GM19463 (cell line): ENCODE data around the gene RELN.

Experiments
- ATAC-seq: cut with Tn5 transposase; IDR thresholded peaks from one replicate; pipeline ENCODE4 v1.9.1; 2021; ENCODE audit warnings: mild to moderate bottlenecking, moderate library complexity; ENCODE audit not compliant: unreplicated experiment

RELN gene

DNA sequence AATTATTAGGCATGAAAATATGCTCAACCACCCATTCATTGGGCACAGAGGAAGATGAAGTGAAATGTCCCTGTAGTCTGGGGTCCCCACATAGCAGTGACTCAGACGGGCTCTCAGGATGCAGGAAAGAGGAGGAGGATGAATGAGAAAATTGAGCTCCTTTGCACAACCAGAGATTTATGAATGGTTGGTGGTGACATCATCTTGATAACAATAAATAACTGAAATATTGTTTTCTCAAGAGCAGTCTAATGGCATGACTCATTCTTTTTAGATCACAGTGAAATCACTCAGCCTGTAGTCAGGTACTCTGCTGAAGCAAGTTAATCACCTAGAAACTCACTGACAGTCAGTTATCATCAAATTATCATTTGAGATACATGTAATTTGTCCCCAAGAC lies 254.1 kb downstream of the RELN start:
- no peak for ATAC-seq

DNA sequence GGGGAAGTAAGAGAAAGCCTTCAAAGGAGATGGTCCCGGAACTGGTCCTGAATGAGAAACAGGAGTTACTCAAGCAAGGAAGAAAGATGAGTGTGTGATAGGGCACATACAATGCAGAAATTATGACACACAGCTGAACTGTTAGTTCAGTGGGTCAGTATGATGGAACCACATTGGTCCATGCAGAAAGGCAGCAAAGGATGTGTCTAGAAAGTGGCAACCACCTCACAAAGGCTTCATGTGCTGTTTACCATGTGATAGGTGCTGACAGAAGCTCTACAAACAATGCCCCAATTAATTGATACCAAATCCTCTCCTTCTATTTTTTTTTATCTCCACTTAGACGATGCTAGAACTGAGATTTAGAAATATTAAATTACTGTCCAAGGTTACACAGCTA lies 258.3 kb downstream of the RELN start:
- no peak for ATAC-seq

DNA sequence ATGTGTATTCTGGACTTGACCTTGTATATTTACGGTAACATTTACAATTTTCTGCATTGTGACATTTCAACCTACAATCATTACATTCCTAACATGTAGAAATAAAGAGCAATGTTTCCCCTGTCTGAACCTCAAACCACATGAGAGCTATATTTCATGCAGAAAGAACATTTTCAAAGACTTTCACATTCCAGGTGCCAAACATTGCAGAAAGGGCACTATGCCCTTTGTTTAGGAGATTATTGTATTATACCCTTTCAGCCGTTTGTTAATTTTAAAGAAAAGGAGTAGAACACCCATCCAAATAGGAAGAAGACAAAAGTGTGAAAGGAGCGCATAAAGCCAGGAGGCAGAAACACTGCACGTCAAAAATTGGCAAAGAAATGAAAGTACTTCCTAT lies 260.4 kb downstream of the RELN start:
- no peak for ATAC-seq

DNA sequence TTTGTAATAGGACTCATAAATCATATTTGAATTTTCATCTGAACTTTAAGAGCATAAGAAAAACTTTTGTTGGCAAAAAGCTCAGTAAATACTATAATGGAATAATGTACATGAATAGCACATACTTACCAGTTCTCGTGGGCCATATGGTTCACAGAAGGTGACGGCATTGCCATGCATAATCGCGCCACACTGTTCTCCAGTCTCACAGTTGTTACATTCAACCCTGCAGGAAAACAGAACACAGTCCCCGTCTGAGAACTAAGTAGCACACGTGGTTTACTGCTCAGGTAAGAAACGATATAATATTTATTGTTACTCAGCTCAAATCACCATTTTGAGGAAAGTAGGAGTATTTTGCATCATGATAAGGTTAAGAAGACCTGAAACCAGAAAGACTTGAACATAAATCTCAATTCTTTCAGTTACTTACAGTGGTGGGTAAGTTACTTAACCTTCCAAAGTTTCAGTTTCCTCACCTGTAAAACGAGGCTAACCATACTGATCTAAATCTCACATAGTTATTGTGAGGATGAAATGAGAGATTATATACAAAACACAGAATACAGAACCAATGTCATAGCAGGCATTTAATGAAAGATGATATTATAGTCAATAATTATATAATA lies 261.4 kb downstream of the RELN start:
- ATAC-seq = no peak

DNA sequence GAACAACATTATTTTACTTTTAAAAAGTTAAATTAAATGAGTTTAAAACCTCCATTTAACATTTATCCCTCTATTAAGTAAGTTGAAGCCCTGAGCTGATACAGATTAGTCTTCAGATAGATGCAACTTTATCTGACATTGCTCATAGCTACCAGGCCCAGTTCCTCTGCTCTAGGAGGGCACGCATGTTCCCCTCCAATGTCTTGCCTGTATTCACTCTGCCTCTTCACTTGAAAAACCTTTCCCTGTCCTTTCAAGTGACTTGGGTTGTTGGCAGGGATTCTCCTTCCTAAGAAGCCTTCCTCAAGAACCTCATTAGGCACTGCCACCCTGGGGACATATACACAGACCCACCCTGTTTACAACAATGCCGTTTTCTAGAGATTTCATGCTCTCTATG lies 270.4 kb downstream of the RELN start:
- no peak for ATAC-seq

DNA sequence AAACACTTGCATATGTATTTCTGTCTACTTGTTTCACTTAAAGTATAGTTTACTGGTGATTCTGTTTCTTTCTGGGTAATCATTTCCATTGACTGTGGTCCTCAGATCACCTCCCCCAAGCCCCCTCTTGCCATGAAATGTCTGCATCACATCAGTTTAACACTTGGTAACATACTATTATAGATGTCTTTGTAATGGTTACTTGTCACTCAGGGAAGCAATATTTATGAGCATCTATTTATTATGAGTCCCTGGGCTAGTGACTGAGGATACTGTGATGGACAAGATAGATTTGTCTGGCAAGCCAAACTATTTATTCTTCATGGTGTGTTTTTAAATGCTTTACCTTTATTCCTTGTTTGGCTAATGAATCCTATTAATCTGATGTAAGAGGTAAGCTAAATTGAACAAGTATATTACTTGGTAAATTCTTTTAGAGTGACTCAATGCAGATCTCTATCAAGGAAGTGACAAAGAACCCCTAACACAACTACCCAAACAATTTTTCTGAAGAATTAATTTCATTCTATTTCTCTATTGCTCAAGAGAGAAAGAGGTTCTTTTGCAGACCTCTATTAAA lies 270.9 kb downstream of the RELN start:
- ATAC-seq = no peak

DNA sequence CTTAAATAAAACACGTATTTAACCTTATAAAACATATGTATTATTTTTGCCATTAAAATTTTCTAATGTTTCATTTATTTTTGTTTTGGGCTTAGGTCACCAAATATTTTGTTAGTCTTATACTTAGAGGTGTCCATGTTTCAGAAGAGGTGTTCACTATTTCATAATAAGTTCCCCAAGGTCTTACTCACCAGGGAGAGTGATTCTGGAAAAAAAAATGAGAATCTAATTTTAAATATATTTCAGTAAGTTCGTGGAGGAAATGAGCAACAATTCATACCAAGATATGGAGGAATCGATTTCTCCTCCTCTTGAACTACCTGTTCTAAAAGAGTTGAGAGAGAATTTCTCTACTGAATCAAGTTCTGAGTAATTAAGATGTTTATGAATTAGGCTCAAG lies 271.9 kb downstream of the RELN start:
- ATAC-seq = no peak

DNA sequence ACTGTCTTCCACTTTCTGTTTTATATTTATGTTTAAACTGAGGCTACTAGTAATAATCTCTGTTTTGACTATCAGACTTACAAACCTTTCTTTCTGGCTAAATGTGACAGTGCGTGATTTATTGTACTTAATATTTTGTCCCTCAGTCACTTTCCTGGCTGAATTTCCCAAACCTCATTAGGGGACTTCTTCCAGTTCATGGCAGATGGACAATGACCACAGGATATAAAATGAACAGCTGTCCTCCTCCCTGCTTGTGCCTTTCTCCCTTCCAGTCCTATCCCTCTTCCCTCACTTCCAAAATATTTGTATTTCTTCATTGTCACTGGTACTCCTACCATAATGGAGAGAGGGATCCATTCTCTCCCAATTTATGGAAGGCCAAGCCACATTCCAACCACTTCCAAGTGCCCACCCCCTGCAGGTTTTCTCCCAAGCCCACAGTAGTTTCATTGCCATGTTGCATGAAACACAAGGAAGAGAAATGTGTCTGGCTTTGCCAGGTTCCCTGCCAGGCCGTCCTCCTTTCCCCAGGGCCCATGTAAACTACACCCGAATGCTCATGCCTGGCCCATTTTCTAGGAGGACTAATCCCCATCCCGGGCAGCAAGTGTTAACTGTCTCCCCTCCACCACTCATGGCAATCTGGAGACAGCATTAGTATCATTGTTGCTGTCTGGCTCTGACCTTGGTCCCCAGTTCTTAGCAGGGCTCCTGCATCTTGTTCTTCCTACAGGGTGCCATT lies 273.9 kb downstream of the RELN start:
- ATAC-seq = no peak

DNA sequence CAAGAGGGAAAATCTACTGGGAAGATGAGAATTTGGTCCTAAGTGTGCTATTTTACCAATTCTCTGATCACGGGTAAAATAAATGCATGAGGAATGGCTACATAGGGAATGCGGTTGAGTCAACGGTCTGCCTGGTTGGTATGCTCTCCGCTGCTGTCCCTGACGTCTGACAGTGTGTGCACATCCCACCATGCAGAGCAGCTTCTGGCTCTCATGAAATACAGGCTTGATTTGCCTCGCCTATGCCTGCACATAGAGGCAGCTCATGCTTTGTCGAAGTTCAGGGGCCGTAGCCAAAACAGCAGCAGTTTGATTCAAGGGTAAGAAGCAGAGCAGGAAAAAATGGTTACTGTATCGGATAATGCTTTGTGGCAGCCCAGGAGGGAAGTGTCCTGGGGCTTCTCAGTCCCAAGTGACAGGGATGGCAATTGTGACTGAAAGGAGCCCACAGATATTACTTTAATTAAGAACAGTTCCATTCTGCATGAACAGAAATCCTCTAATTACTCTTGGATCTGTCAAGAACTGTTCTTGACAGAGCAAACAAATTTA lies 275.0 kb downstream of the RELN start:
- ATAC-seq = no peak

DNA sequence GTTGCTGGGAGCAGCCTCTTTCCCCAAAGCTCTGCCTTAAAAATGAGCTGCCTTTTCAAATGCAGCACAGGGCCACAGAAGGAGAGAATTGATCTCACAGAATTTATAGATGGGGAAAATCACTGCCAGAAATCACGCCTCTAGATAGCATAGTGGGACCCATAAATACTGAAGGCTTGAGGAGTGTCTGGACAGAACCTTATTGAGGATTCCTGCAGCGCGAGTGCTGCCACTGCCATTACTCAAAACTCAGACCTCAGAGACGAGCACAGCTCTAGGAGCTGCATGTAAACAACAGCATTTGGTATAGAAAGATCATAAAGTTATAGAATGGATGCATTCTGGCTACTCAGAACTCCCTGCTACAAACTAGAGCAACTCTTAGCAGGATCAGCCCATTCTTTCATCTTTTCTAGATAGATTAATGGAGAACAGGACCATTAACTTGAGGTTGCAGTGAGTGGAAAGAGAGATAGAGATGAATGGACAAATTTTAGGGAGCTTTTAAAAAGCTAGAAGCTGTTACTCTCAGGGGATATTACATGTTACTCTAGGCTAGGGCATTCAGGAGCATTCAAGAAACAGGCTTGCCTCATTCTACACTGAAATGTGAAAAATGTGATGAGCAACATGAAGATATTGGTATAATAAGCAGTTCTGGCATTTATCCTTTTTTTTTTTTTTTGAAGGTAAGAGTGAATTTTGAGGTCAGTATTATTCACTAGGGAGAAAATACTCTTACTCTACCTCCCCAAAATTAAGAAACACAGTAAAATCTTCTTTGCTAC lies 276.3 kb downstream of the RELN start:
- ATAC-seq = no peak

DNA sequence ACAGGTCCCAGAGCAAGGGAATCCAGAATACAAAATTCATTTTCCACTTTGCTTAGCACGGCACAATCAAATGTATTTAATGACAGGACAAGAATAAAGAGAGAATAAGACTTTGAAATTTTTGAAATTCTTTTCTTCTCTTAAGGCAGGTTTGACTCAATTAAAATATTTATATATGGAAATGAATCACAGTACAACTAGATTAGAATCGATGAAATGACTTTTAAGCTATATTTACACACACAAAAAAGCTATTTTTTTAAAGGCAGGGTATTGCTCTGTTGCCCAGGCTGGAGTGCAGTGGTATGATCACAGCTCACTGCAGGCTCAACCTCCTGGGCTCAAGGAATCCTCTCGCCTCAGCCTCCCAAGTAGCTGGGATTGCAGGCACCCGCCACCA lies 278.0 kb downstream of the RELN start:
- no peak for ATAC-seq

DNA sequence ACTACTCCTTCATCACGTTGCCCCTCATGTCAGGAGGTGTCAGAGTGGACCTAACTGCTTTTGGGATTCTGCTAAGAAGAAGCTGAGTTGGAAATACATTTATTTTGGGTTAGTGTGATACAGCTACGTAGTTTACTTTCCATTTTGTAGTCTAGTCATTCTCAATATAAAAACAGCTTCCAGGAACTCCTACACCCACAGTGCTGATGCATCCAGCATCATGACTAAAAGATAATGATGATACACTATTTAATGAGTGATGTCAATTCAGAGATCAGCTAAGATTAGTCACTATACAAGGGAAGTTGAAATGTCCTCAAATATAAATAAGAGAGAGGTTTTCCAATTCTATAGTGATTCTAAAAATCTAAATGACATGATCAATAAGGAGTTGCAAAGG lies 279.2 kb downstream of the RELN start:
- ATAC-seq = no peak

DNA sequence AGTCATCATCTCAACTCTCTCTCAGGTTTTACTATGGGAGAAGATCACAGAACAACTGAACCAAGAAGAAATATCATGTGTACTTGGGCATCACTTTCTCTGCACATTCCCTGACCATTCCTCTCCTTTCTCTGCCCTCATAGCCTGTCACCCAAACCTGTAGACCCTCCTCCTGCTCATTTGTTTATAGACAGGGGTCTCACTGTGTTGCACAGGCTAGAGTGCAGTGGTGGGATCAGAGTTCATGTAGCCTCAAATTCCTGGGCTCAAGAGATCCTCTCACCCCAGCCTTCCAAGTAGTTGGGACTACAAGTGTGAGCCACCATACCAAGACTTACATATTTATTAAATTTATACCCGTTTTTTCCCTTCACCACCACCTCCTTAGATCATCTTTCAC lies 282.7 kb downstream of the RELN start:
- ATAC-seq = no peak

DNA sequence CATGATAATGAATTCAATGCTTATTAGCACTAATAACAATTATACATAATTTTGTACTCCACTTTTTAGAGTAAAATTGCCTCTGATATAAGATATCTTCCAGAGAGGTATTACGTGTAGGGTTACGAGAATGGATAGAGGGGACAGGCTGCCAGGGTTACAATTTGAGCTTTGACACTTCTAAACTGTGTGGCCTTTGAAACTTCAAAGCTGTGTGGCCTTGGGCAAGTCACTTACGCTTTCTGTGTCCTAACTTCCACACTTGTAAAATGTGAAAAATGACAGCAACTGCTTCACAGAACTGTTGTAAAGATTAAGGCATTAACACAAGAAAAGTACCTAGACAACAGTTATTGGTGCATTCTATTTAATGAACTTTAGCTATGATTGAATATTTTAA lies 283.9 kb downstream of the RELN start:
- ATAC-seq = no peak

DNA sequence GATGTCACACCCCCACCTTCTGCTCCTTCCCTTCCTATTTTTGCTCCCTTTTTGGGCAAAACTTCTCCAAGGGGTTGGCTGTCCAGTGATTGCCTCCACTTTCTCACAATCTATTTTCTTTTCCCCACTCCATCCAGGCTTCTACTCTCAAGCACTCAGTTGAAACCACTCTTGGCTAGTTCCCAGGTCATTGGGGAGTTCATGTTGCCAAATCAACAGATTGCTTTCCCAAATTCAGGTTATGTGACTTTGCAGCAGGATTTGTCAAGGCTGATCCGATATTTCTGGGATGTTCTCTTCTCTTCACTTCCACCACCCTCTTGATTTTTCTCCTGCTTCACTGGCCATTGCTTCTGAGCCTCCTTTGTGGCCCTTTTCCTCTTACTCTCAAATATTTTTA lies 284.8 kb downstream of the RELN start:
- no peak for ATAC-seq

DNA sequence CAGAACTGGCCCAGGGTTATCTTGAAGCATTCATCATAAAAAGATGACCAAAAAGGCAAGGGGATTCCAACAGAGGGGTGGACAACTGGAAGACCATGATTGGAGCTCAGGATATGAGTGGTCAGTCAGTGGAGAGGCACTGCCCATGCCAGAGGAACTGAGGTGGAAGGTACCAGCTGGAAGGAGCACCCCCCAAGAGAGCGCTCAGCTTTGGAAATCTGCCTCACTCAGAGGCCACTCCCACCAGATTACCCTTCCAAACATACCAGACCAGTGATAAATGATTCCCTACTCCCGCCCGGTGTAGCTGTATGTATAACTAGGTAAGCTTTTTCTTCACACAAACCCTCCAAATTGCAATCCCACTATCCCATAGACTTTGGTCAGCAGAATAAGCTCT lies 286.5 kb downstream of the RELN start:
- ATAC-seq = no peak

DNA sequence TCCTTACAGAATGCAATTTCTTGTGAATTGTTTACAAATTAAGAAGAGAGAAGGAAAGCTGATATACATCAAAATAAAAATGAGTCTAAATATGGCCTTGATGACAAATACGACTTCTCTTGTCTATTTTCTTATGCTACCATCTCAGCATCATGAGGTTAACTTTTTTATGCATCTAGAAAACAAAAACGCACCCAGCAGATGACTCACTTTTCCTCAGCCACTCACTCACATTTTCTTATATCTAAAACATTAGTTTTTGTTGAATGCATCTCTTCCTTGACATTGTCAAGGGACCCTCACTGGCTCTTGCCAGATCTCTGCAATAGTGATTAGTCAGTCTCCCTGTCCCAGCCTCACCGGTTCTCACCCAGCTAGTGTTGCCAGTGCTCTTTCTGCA lies 287.0 kb downstream of the RELN start:
- ATAC-seq = no peak

DNA sequence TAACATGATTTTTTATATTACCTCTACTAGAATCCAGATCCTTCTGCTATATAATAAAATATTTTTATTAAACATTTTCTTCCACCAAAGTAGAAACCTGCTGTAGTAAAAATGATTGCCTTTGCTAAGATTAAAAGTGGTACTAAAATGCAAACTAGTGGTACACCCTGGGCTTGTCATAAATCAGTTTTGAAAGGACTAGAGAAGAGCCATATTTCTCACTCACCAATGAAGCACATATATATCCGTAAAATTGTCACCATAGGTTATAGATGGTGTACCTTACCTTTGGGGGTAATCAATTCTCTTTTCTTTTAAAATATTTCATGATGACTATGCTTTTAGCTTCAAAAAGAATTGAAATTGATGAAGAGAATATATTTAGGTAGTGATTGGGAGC lies 290.4 kb downstream of the RELN start:
- no peak for ATAC-seq

DNA sequence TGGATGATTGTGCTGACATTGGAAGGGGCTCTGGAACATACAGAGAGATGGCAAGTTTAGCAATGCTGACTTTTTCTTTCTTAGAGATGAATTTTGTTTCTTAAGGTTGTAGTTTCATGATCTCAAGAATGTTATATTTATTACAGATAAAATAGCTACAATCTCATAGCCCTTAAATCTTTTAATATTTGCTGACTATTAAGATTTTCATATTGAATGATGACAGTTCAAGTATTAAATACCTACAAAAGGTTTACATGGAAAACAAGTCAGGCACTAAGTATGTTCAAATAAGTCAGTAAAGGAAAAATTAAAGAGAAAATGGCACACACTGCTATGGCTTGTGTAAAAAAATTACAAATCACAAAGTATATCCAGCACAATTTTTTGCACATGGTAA lies 291.4 kb downstream of the RELN start:
- no peak for ATAC-seq

DNA sequence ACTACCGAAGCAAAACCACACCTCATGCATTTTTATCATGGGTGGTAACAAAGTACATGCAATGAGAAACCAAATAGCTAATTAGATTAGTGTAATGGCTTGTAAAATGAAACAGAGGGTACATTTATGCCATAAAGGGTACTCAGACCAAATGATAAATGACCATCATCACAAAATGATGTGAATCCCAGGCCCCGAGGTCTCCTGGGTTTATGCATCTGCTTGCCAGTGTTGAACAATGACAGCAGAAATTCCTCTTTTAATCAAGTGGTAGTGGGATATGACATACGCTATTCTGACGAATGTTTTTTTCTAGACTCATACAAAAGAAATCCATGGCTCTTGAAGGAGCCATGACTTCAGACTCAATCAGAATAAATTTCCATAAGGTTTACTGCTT lies 293.9 kb downstream of the RELN start:
- no peak for ATAC-seq

DNA sequence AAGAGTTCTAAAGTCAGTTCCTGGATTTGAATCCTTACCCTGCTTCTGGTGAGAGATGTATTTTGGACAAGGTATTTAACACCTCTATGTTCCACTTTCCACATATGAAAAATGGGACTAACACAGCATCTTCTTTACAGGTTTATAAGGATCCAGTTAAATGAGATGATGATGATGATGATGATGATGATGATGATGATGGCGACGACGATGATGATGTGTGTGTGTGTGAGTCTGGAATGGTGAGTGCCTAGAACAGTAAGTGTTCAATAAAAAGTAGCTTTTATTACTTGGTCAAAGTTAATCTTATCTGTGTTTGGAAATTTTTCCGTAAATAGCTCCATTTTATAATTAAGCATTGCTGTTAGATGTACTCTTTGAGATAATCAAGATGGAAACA lies 295.2 kb downstream of the RELN start:
- no peak for ATAC-seq

DNA sequence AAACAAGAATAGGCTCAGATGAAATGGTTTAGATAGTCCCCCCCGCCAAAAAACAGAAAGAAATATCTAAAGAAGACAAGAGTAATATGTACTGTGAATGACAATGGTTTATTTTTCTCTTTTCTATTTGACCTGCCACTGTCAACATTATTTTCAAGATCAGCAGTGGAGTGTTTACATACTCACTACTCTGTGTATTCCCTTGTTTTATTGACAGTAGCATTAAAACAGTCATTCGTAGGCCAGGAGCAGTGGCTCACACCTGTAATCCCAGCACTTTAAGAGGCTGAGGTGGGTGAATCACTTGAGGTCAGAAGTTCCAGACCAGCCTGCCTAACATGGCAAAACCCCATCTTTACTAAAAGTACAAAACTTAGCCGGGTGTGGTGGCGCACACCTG lies 298.2 kb downstream of the RELN start:
- ATAC-seq = no peak
